IMR-90 (cell line): ENCODE results near the gene FLT1. TPM values are rescaled to one million over a fixed set of nuclear protein-coding genes. Genes with fewer than 3 reads are reported as not detected.
A peak's percentile ranks its signal among the peaks of the same experiment; 100 is the strongest.

ENCODE experiments used
- ATAC-seq: fragments of 200-7000 bp; cut with Tn5 transposase; 2 replicates; pipeline ENCODE4 v1.9.1; 2020; ENCODE audit warnings: low read depth, mild to moderate bottlenecking, moderate library complexity
- BruUV-seq: library from RNA; stranded (reverse); fragments of 400-500 nt; replicated peaks from 2 replicates; lab custom pipeline; 2021; lab: Mats Ljungman, UMichigan
- CTCF ChIA-PET: fragments of 300-600 bp; formaldehyde crosslinking; extraction: SDS; loops from one replicate; lab custom pipeline; 2021; ENCODE audit warnings: antibody characterized with exemption; lab: Yijun Ruan, JAX
- POLR2A ChIA-PET: fragments of 300-600 bp; sonication (Branson Sonifier 250); formaldehyde crosslinking; loops from one replicate; lab custom pipeline; 2022; ENCODE audit warnings: antibody characterized with exemption; ENCODE audit not compliant: unreplicated experiment; lab: Charles Lee
- DNase-seq: peaks from one replicate; pipeline ENCODE4 v3.0.0; 2013
- H2AFZ ChIP-seq: replicated peaks from 2 replicates; pipeline ENCODE3; 2013; ENCODE audit warnings: low read length, mild to moderate bottlenecking; ENCODE audit not compliant: poor library complexity
- H2AK5ac ChIP-seq: 2 replicates; pipeline ENCODE4 v1.6.1; 2013; ENCODE audit warnings: low read depth, low read length, inconsistent platforms
- H2AK9ac ChIP-seq: replicated peaks from 2 replicates; pipeline ENCODE3; 2013; ENCODE audit warnings: mild to moderate bottlenecking, low read depth, low read length, moderate library complexity; ENCODE audit not compliant: poor library complexity
- H2BK120ac ChIP-seq: 2 replicates; pipeline ENCODE4 v1.6.1; 2013; ENCODE audit warnings: low read depth, low read length, inconsistent platforms
- H2BK15ac ChIP-seq: 3 replicates; pipeline ENCODE4 v1.6.1; 2013; ENCODE audit warnings: low read depth, low read length, inconsistent platforms
- H2BK20ac ChIP-seq: 2 replicates; pipeline ENCODE4 v1.6.1; 2013; ENCODE audit warnings: low read depth, mild to moderate bottlenecking, inconsistent platforms, low read length, moderate library complexity
- H2BK5ac ChIP-seq: 2 replicates; pipeline ENCODE4 v1.6.1; 2013; ENCODE audit warnings: mild to moderate bottlenecking, low read depth, low read length, inconsistent platforms; ENCODE audit not compliant: poor library complexity, severe bottlenecking
- H3K14ac ChIP-seq: replicated peaks from 2 replicates; pipeline ENCODE4 v1.6.1; 2013; ENCODE audit warnings: low read depth, low read length, inconsistent platforms
- H3K18ac ChIP-seq: 2 replicates; pipeline ENCODE4 v1.6.1; 2013; ENCODE audit warnings: low read depth, low read length, control low read depth
- H3K23ac ChIP-seq: 2 replicates; pipeline ENCODE4 v1.6.1; 2013; ENCODE audit warnings: low read depth, low read length, inconsistent platforms
- H3K27ac ChIP-seq: 2 replicates; pipeline ENCODE4 v1.5.1; 2013; ENCODE audit warnings: mild to moderate bottlenecking, control low read depth, low read length; ENCODE audit not compliant: insufficient read depth
- H3K27me3 ChIP-seq: 2 replicates; pipeline ENCODE4 v1.6.1; 2013; ENCODE audit warnings: low read length; ENCODE audit not compliant: control insufficient read depth, insufficient read depth
- H3K36me3 ChIP-seq: 2 replicates; pipeline ENCODE4 v1.6.1; 2013; ENCODE audit warnings: low read length, mixed read lengths; ENCODE audit not compliant: control insufficient read depth, insufficient read depth
- H3K4ac ChIP-seq: 2 replicates; pipeline ENCODE4 v1.6.1; 2013; ENCODE audit warnings: low read depth, low read length, inconsistent platforms
- H3K4me1 ChIP-seq: 2 replicates; pipeline ENCODE4 v1.6.1; 2013; ENCODE audit warnings: low read length, mixed read lengths; ENCODE audit not compliant: control insufficient read depth, insufficient read depth
- H3K4me2 ChIP-seq: 2 replicates; pipeline ENCODE4 v1.6.1; 2013; ENCODE audit warnings: low read depth, mild to moderate bottlenecking, control low read depth, low read length, moderate library complexity
- H3K4me3 ChIP-seq: 2 replicates; pipeline ENCODE4 v1.5.1; 2013; ENCODE audit warnings: low read depth, mild to moderate bottlenecking, control low read depth, low read length, moderate library complexity; ENCODE audit not compliant: insufficient read depth
- H3K56ac ChIP-seq: 2 replicates; pipeline ENCODE4 v1.6.1; 2013; ENCODE audit warnings: low read length, inconsistent platforms; ENCODE audit not compliant: insufficient read depth; ENCODE audit errors: extremely low read depth
- H3K79me1 ChIP-seq, 2 experiments: 2 replicates each; pipeline ENCODE4 v1.6.1; 2013; ENCODE audit warnings: low read length in 2 of 2, inconsistent platforms in 1 of 2, low read depth in 1 of 2
- H3K9ac ChIP-seq: 2 replicates; pipeline ENCODE4 v1.6.1; 2013; ENCODE audit warnings: low read depth, low read length, control low read depth
- H3K9me1 ChIP-seq: 2 replicates; pipeline ENCODE4 v1.6.1; 2013; ENCODE audit warnings: low read length, inconsistent platforms; ENCODE audit not compliant: insufficient read depth
- H3K9me3 ChIP-seq: 2 replicates; pipeline ENCODE4 v1.6.1; 2013; ENCODE audit warnings: low read length; ENCODE audit not compliant: control insufficient read depth, insufficient read depth
- H4K20me1 ChIP-seq: 2 replicates; pipeline ENCODE4 v1.6.1; 2013; ENCODE audit warnings: low read length, inconsistent platforms; ENCODE audit not compliant: insufficient read depth
- H4K5ac ChIP-seq: 2 replicates; pipeline ENCODE4 v1.6.1; 2013; ENCODE audit warnings: mild to moderate bottlenecking, low read depth, low read length, control low read depth
- H4K8ac ChIP-seq, 2 experiments: 2 replicates each; pipeline ENCODE4 v1.6.1; 2013; ENCODE audit warnings: low read depth in 2 of 2, low read length in 2 of 2, control low read depth in 1 of 2, inconsistent platforms in 1 of 2
- H4K91ac ChIP-seq: 2 replicates; pipeline ENCODE4 v1.6.1; 2013; ENCODE audit warnings: low read depth, low read length, inconsistent platforms; ENCODE audit not compliant: insufficient read depth
- CEBPB ChIP-seq: IDR thresholded peaks from 2 replicates; pipeline ENCODE4 v1.6.1; 2012; ENCODE audit warnings: low read depth, low read length, improper control_type of control experiment
- FOS ChIP-seq: fragments of 150-350 bp; IDR thresholded peaks from 2 replicates; pipeline ENCODE4 v1.6.1; 2016; ENCODE audit warnings: low read depth, low read length
- MAFK ChIP-seq: IDR thresholded peaks from 2 replicates; pipeline ENCODE4 v1.6.1; 2012; ENCODE audit warnings: low read depth, low read length, improper control_type of control experiment
- NFE2L2 ChIP-seq: fragments of 150-350 bp; IDR thresholded peaks from 2 replicates; pipeline ENCODE4 v1.6.1; 2016; ENCODE audit warnings: low read depth, mild to moderate bottlenecking, low read length
- POLR2A ChIP-seq: IDR thresholded peaks from 2 replicates; pipeline ENCODE4 v1.6.1; 2012; ENCODE audit warnings: mild to moderate bottlenecking, low read depth, low read length
- RAD21 ChIP-seq: IDR thresholded peaks from 2 replicates; pipeline ENCODE4 v1.6.1; 2012; ENCODE audit warnings: low read length, improper control_type of control experiment
- SMC3 ChIP-seq: fragments of 150-350 bp; IDR thresholded peaks from 2 replicates; pipeline ENCODE4 v1.6.1; 2016; ENCODE audit warnings: low read depth, mild to moderate bottlenecking, antibody characterized with exemption, low read length, moderate library complexity
- WGBS, 2 experiments: methylation state at CpG; one replicate each; pipeline versions ENCODE4 v1.1.5 to v1.1.7; 2013; ENCODE audit warnings: missing lambda C conversion rate in 2 of 2; ENCODE audit not compliant: insufficient read length in 1 of 2; ENCODE audit errors: extremely low coverage in 2 of 2; 5-methylcytosine and 5-hydroxymethylcytosine counted together
- dilution Hi-C: fragments of 300-500 bp; cut with HindIII; formaldehyde crosslinking; loops from one replicate; pipeline ENCODE4 v1.14.3; 2018; ENCODE audit warnings: low sequenced_read_pairs; ENCODE audit not compliant: unreplicated experiment
- in situ Hi-C: fragments of 300-500 bp; cut with MboI; formaldehyde crosslinking; loops from 3 replicates; pipeline ENCODE4 v1.14.3; 2019; ENCODE audit warnings: low sequenced_read_pairs, inconsistent platforms, mixed read lengths
- intact Hi-C: fragments of 100-400 bp; cut with micrococcal nuclease; formaldehyde crosslinking; loops from 2 replicates; pipeline ENCODE4 v1.10.0; 2022
- polyA plus RNA-seq, 3 experiments: library from polyadenylated mRNA; depleted of rRNA; stranded (reverse); fragments of >200 nt; gene quantifications; 2 replicates each; pipeline ENCODE4 v1.2.3, GENCODE V29; 2012; ENCODE audit warnings: low replicate concordance in 1 of 3
- total RNA-seq: library from RNA; depleted of rRNA; stranded (reverse); fragments of >200 nt; gene quantifications from 2 replicates; pipeline ENCODE4 v1.2.3, GENCODE V29; 2012

The FLT1 gene
- total and polyA plus RNA-seq, 2 of the 4 experiments (the other 2 are of a cell fraction), result 4.5 to 10.4 TPM

DNA sequence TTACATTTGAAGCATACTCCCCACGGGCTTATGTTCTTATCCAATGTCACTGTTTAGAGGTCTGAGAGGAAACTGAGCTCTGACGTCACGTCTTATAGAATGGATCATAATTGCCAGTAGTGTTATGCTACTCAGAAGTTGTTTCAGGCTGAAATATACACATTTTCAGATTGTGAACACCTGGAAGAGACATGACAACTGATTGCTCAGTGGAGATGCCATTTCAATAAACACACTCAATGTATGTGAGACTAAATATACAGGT, 17.3 kb downstream of the FLT1 start:
- H3K14ac ChIP-seq, result peak overlapping the region; percentile 86
- H3K9ac ChIP-seq, result no peak overlapping the region
- H2BK120ac ChIP-seq, result peak overlapping the region; percentile 93
- H2BK20ac ChIP-seq, result peak overlapping the region; percentile 93
- H3K4me2 ChIP-seq, result peak overlapping the region; percentile 51; the same call in 1 of the 2 replicates
- H3K9me1 ChIP-seq, result peaks cover 10% of the 10 kb centered on the region
- H3K4me3 ChIP-seq, result no peak overlapping the region
- no CpG with 5 or more reads among the region's 3 CpGs for WGBS, 2 experiments
- peak overlapping the region; percentile 80 for H3K23ac ChIP-seq
- H3K36me3 ChIP-seq, result no peaks in the 10 kb centered on the region; the same call in 1 of the 2 replicates
- no TSS peak for BruUV-seq
- peak overlapping the region; percentile 56; the same call in 1 of the 2 replicates for H3K27ac ChIP-seq
- peaks cover 3% of the 10 kb centered on the region; the same call in 1 of the 2 replicates for H4K20me1 ChIP-seq
- in situ Hi-C loops, result no loop called here
- H2AK9ac ChIP-seq, result no peak overlapping the region
- dilution Hi-C loops, result no loop called here
- intact Hi-C loops, result loop anchor here (5.0 kb wide), 5 partner anchors 140 to 340 kb away; partner anchors contain the start of gene PAN3
- peaks cover 16 to 44% of the 10 kb centered on the region in 2 experiments for H3K79me1 ChIP-seq
- TF ChIP-seq RAD21 (no peak), MAFK (no peak), SMC3 (no peak), CEBPB (no peak), FOS (no peak), NFE2L2 (no peak), POLR2A (no peak)
- H3K56ac ChIP-seq, result 0 out of 2 replicates have a peak overlapping the region, but pooled peaks have one; percentile 27
- peak overlapping the region; percentile 67 for H4K5ac ChIP-seq
- ChIA-PET POLR2A (no interaction called here), CTCF (no interaction called here)
- peak overlapping the region; percentile 77 for H2BK5ac ChIP-seq
- H3K18ac ChIP-seq, result peak overlapping the region; percentile 74
- ATAC-seq, result no peak
- peak overlapping the region; percentile 9 to 47; a peak in 3 of 4 replicates for H4K8ac ChIP-seq
- H3K27me3 ChIP-seq, result no peaks in the 10 kb centered on the region
- DNase-seq, result no peak
- peaks cover 14% of the 10 kb centered on the region for H3K4me1 ChIP-seq
- H3K4ac ChIP-seq, result peak overlapping the region; percentile 90
- H3K9me3 ChIP-seq, result no peaks in the 10 kb centered on the region
- peak overlapping the region; percentile 57 for H4K91ac ChIP-seq
- peak overlapping the region; percentile 72 for H2AK5ac ChIP-seq
- H2AFZ ChIP-seq, result no peak overlapping the region
- peak overlapping the region; percentile 64 for H2BK15ac ChIP-seq
